Activated gamma-delta T cell treated with Interleukin-2 at 50 U/mL for 16 hours (primary cell): ENCODE results near the gene EIF4E1B.

Source experiments
- DNase-seq: peaks from one replicate; pipeline ENCODE4 v3.0.0-alpha.2; 2020

The EIF4E1B gene

DNA sequence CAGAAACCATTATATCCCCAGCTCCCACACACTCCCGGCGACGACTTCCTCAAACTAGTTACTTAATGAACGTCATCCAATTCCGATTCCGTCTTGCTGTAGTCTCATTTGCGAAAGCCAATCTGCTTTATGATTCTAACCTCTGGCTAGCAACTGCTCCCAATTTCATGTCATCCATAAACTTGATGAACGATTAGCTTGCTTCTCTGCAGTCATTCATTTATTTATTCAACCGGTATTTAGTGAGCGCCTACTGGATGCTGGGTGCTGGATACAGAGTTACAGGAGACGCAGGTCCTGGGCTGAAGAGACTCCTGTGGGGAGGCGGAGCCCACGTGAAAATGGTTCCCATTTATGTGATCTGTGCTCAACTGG lies 63.0 kb downstream of the EIF4E1B start:
- no peak for DNase-seq

DNA sequence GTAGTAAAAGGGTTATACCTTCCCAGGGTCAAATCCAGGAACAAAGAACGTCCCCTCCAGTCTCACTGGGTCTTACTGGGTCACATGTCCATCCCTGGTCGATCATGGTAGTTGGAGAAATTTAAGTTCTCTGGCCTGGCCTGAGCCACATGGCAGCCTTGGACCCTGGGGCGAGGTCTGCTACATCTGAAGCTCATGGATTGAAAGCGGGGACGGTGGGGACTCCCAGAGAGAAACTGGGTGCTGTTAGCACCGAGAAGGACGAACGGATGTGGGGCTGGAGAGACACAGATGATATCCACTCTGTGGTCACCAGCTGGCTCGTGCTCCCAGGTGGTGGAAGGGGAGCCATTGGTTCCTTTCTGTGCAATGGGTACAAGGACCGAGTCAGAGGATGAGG lies 63.7 kb downstream of the EIF4E1B start:
- DNase-seq: no peak

DNA sequence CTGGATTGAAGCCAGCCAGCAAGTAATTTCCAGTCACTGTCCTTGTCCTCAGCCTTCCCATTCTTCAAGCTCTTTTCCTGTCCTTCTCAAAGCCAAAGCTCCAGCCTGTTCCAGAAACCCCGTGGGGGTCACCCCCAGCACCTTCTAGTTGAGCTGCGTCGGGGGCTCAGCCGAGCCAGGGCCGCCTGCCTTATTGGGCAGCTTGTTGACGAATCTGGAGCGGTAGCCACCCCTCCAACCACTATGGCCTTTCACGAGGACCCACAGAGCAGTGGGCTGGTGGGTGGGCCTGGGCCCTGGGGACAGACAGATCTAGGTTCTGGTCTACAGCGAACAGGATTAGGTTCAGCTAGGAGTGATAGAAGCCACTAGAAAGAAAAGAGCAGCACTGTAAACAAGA lies 64.2 kb downstream of the EIF4E1B start:
- DNase-seq: no peak

DNA sequence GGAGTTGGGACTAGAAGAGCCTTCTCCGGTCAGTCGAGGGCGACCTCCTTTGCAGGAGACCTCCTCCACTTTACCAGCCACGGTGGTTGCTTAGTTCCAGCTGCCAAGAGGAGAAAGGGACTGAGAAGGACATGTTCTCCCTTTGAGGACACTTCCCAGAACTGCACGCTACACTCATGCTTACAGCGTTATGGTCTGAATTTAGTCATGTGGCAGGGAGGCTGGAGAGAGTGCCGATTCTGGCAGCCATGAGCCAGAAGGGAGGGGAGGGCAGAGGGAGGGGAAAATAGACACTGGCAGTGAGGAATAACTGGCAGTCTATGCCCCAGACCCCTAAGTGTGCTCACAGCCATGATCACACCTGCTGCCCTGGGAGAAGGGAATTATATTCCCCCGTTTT lies 64.6 kb downstream of the EIF4E1B start:
- no peak for DNase-seq
